HuH-7 (cell line): Measurements from ENCODE around the gene CAMK2B.
"Not testable (repeated sequence)": the region's sequence is repeated elsewhere in the genome, so short reads cannot be mapped to it uniquely, and the experiment has no call there.

Experiments
- DNase-seq: peaks from one replicate; pipeline ENCODE4 v3.0.0; 2011; ENCODE audit warnings: low spot score

The CAMK2B gene

DNA sequence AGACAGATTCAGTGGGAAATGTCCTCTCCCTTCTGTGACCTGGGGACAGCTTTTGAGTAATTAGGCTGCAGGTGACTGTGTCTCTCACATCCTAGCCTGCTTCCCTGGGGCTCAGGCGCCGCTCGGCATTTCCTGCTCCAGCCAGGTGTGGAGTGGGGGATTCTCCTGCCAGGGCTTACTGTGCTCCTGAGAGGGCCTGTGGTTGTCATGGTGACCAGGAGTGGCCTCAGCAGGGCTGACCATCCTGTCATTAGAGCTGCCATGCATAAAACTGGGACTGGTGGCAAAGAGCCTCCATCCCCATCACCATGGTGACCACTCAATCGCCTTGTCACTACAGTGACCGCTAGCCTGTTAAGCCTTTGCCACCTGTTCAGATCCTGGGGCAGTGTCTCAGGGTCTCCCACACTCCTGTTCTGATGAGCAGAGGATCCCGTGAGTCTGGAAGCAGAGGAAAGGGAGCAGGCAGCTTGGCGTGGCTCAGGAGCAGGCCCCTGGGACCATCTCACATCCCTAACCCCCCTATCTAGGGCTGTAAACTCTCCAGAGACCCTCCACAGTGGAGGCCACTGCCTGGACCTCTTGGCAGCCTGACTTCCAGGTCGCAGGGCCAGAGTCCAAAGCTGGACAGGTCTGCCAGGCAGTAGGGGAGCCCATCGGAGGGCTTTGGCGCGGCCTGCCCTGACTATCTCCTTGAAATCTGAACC lies 136.0 kb downstream of the CAMK2B start, which contains the start of gene GCK:
Gene GCK (minus strand): TSS at position 154 of the 707 bp plus-strand sequence. CDS start 486 bp downstream, outside the sequence.
- no peak for DNase-seq

- no peak for DNase-seq
These were observed 136.7 kb downstream of the CAMK2B start for GRCh38 chr7:44188480-44189225.

DNA sequence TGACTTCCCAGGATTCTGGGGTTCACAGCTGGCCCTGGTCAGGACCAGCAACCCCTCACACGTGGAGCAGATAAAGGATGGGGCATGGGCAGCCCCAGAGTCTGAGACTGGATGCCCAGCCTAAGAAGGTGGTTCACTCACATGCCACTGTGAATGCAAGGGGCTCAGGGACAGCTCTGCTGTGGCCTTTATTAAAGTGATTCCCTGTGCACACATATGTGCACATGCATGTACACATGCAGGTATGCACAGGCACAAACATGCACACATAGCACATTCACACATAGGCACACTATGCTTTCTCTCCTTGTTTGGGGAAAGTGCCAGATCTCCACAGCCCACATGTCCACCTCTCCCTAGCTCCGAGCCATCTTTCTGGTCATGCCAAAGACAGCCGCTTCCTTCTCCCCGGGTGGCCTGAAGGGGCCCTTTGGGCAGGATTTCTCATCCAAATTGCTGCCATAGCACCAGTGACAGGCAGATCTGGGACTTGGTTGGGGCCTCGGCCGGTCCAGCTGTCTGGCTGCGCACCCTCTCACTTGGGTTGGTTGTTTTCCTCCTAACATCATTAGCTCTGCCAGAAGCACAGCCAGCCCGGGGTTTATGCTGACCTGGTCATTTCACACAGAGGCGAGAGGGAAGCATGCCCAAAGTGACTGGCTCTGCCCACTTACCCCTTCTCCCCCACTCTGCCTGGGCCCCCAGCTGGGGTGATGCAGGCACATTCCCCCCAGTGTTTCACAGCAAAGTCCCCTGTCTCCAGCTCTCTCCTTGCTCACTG lies 137.6 kb downstream of the CAMK2B start:
- no peak for DNase-seq

GRCh38 chr7:44186736-44187135 lies 138.7 kb downstream of the CAMK2B start:
- no peak for DNase-seq

DNA sequence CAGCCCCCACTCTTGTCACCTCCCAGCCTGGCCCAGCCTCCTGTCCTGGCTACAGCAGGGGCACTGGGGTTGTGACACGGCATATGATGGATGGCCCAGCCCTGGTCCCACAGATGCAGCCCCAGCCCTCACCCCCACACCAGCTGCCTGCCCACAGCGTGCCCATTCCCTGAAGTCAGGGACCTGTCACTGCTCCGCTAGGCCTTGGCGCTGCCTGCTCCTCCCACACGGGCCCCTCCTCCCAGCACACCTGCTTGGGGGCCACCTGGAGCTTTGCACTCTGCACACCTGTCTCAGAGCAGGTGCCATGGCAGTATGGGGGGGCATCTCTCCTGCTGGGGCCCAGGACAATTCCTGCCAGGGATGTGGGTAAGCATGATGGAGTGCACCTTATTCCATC lies 139.7 kb downstream of the CAMK2B start:
- no peak for DNase-seq

- DNase-seq: no peak
These were observed 140.4 kb downstream of the CAMK2B start for GRCh38 chr7:44184873-44185446.

- no peak for DNase-seq
These were observed 141.1 kb downstream of the CAMK2B start for GRCh38 chr7:44184206-44184872.

GRCh38 chr7:44183386-44183785 lies 142.0 kb downstream of the CAMK2B start:
- no peak for DNase-seq

GRCh38 chr7:44182827-44183226 lies 142.6 kb downstream of the CAMK2B start:
- no peak for DNase-seq

DNA sequence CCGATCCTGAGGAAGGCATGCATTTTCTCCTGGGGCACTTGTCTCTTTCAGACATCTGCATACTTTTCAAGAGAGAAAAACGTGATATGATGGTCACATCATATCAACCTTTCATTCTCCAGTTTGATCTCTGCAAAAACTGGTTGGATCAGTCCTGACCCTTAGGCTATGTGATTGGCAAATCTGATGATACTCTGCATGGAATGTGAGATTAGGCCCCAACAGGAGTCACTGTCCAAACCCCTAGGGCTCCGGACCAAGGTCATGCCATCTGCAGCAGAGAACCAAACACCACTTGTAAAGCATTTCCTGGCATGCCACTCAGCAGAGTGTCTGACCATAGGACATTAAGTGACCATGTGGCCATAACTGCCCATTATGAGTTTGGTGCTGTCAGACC lies 144.8 kb downstream of the CAMK2B start:
- no peak for DNase-seq

DNA sequence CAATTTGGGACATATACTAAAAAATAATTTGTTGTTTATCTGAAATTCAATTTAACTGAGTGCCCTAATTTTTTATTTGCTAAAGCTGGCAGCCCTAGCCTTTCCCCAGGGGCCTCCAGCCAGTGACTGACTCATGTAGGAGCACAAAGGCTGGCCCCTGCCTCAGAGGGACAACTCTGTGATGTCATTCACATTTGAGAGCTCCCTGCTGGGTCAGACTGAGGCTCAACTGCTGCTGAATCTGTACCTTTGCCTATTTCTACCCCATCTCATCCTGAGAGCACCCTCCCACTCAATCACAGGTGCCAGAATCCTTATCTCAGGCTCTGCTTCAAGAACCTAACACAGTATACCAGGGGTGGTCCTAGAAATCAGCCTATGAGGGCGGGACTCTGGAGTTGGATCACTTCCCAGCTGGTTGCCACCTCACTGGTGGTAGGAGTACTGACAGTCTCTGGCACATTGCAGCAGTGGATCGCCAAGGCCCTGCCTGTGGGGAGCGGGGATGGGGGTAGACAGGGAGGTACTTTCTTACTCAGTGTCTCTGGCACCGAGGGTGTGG lies 147.7 kb downstream of the CAMK2B start:
- no peak for DNase-seq

GRCh38 chr7:44176486-44176885 lies 148.9 kb downstream of the CAMK2B start:
- no peak for DNase-seq

GRCh38 chr7:44175730-44176129 lies 149.7 kb downstream of the CAMK2B start:
- DNase-seq: no peak

- DNase-seq: not testable (repeated sequence)
These were observed 150.8 kb downstream of the CAMK2B start for GRCh38 chr7:44174694-44174948.

DNA sequence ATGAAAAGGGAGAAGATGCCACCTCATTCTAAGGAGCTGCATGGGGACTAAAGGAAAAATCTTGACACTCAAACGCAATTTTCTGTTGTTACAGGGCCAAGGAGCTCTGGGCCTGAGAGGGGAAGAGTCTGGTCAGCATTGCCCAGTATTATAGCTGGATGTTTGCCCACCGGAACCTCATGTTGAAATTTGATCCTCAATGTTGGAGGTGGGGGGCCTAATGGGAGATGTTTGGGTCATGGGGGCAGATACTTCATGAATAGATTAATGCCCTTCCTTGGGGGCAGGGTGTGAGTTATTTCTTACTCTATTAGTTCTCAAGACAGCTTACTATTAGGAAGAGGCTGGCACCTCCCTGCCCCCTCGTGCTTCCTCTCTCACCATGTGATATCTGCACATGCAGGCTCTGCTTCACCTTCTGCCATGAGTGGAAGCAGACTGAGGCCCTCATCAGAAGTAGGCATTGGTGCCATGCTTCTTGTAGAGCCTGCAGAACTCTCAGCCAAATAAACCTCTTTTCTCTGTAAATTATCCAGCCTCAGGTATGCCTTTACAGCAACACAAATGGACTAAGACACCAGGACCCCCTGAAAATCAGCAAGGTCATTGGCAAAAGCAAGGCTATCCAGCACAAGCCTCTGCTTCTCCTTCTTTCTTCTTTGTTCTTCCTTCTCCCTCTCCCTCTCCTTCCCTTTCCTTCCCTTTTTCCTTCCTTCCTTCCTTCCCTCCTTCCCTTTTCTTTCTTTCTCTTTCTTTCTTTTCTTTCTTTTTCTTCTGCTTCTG lies 151.3 kb downstream of the CAMK2B start:
- no peak for DNase-seq

DNA sequence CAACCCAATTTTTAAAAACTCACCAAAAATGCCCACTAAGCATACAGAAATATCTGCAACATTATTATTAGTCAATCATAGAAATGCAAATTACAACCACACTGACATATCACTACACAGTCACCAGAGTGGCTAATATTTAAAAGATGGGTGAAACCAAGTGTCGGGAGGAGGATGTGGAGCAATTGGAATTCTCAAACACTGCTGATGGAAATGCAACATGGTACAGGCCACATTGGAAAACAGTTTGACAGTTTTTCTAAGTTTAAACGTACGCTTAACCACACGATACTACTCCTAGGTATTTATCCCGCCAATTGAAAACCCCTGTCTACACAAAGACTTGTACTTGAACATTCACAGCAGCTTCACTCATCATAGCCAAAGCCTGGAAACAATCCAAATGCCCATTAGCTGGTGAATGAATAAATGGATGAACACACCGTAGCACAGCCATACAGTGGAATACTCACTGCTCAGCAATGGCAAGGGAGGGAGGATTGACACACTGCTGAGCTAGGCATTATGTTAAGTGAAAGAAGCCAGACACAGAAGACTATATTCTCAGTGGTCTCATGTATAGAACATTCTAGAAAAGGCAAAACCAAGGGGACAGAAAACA lies 152.5 kb downstream of the CAMK2B start:
- DNase-seq: no peak

DNA sequence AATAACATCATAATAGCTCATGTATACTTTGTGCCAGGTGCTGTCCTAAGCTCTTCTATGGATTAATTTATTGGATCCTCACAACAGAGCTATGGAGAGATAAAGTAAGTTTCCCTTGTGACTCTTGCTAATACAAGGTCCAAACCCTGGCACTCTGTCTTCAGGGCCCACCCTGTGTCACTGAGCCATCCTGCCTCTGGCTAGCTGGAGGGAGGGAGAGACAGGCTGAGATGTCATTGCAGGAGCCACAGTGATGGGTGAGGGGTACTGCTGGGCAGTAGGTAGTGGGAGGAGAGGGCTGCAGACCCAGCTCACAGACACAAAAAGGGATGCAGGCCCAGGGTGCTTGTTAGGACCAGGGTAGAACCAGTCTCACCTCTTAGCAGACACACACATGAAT lies 153.0 kb downstream of the CAMK2B start:
- no peak for DNase-seq

GRCh38 chr7:44171901-44172300 lies 153.5 kb downstream of the CAMK2B start:
- DNase-seq: not testable (repeated sequence)

DNA sequence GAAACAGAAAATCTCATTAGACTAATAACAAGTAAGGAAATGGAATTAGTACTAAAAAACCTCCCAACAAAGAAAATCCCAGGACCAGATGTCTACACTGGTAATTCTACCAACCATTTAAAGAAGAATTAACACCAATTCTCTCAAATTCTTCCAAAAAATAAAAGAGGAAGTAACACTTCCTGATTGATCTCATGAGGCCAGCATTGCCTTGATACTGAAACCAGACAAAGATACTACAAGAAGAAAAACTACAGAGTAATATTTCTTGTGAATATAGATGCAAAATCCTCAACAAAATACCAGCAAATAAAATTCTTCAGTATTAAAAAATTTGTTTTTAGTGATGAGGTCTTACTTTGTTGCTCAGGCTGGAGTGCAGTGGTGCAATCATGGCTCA lies 157.5 kb downstream of the CAMK2B start:
- no peak for DNase-seq
